ENCODE measurements around the gene ASCC1. TPM values are rescaled to one million over a fixed set of nuclear protein-coding genes. Genes with fewer than 3 reads are reported as not detected.
"Not testable (repeated sequence)": the region's sequence is repeated elsewhere in the genome, so short reads cannot be mapped to it uniquely, and the experiment has no call there.

The ASCC1 gene
- total RNA-seq, 1 experiment from 2014 or later = 34.9 TPM

GRCh38 chr10:72176701-72177100 is 39.4 kb downstream of the ASCC1 start:
- Histone ChIP-seq H3K36me3 (peaks cover 2% of the 10 kb centered on the region; the same call in 1 of the 2 replicates), H3K4me3 (no peak overlapping the region), H3K9me3 (replicated peaks) (no peaks in the 10 kb centered on the region), H3K4me1 (no peaks in the 10 kb centered on the region), H3K27ac (no peak overlapping the region), H3K27me3 (no peaks in the 10 kb centered on the region)
- DNase-seq = no peak

GRCh38 chr10:72175149-72175548 is 40.9 kb downstream of the ASCC1 start:
- Histone ChIP-seq H3K36me3 (0 out of 2 replicates have a peak, but pooled peaks cover 2% of the 10 kb centered on the region), H3K4me3 (no peak overlapping the region), H3K27ac (no peak overlapping the region), H3K9me3 (replicated peaks) (no peaks in the 10 kb centered on the region), H3K4me1 (no peaks in the 10 kb centered on the region), H3K27me3 (no peaks in the 10 kb centered on the region)
- DNase-seq = no peak

GRCh38 chr10:72174297-72174662 is 41.8 kb downstream of the ASCC1 start:
- Histone ChIP-seq H3K4me3 (no peak overlapping the region), H3K27ac (no peak overlapping the region), H3K36me3 (0 out of 2 replicates have a peak, but pooled peaks cover 2% of the 10 kb centered on the region), H3K9me3 (replicated peaks) (no peaks in the 10 kb centered on the region), H3K4me1 (no peaks in the 10 kb centered on the region), H3K27me3 (no peaks in the 10 kb centered on the region)
- DNase-seq = no peak

GRCh38 chr10:72173619-72174296 is 42.3 kb downstream of the ASCC1 start:
- H3K4me1 ChIP-seq = no peaks in the 10 kb centered on the region
- H3K27me3 ChIP-seq = no peaks in the 10 kb centered on the region
- DNase-seq = no peak
- no peak overlapping the region for H3K27ac ChIP-seq
- no peaks in the 10 kb centered on the region for H3K9me3 ChIP-seq (replicated peaks)
- no peaks in the 10 kb centered on the region for H3K36me3 ChIP-seq
- no peak overlapping the region for H3K4me3 ChIP-seq

GRCh38 chr10:72173262-72173618 is 42.8 kb downstream of the ASCC1 start:
- no peaks in the 10 kb centered on the region for H3K4me1 ChIP-seq
- H3K27ac ChIP-seq = no peak overlapping the region

GRCh38 chr10:72171175-72171630 is 44.9 kb downstream of the ASCC1 start:
- Histone ChIP-seq H3K4me1 (no peaks in the 10 kb centered on the region), H3K27ac (no peak overlapping the region), H3K27me3 (no peaks in the 10 kb centered on the region), H3K4me3 (no peak overlapping the region), H3K36me3 (no peaks in the 10 kb centered on the region), H3K9me3 (replicated peaks) (no peaks in the 10 kb centered on the region)
- no peak for DNase-seq

More at GRCh38 chr10:72173262-72173618, 42.8 kb downstream of the ASCC1 start:
- no peak for DNase-seq
- Histone ChIP-seq H3K4me3 (no peak overlapping the region), H3K27me3 (no peaks in the 10 kb centered on the region), H3K9me3 (replicated peaks) (no peaks in the 10 kb centered on the region), H3K36me3 (no peaks in the 10 kb centered on the region)

- H3K27me3 ChIP-seq = no peaks in the 10 kb centered on the region
- no peak overlapping the region for H3K27ac ChIP-seq
- H3K9me3 ChIP-seq (replicated peaks) = no peaks in the 10 kb centered on the region
- H3K36me3 ChIP-seq = no peaks in the 10 kb centered on the region
- no peaks in the 10 kb centered on the region for H3K4me1 ChIP-seq
- no peak for DNase-seq
- H3K4me3 ChIP-seq = no peak overlapping the region
These were observed 45.3 kb downstream of the ASCC1 start for GRCh38 chr10:72170733-72171132.

GRCh38 chr10:72170263-72170662 is 45.8 kb downstream of the ASCC1 start:
- Histone ChIP-seq H3K27ac (no peak overlapping the region), H3K36me3 (no peaks in the 10 kb centered on the region), H3K27me3 (no peaks in the 10 kb centered on the region), H3K4me3 (no peak overlapping the region), H3K9me3 (replicated peaks) (no peaks in the 10 kb centered on the region), H3K4me1 (no peaks in the 10 kb centered on the region)
- no peak for DNase-seq

- H3K9me3 ChIP-seq (replicated peaks) = no peaks in the 10 kb centered on the region
- no peaks in the 10 kb centered on the region for H3K36me3 ChIP-seq
- DNase-seq = no peak
- no peaks in the 10 kb centered on the region for H3K27me3 ChIP-seq
- no peak overlapping the region for H3K27ac ChIP-seq
- H3K4me3 ChIP-seq = no peak overlapping the region
- 0 out of 2 replicates have a peak, but pooled peaks cover 3% of the 10 kb centered on the region for H3K4me1 ChIP-seq
These were observed 49.0 kb downstream of the ASCC1 start for GRCh38 chr10:72167118-72167517.

GRCh38 chr10:72164617-72165016 is 51.5 kb downstream of the ASCC1 start:
- DNase-seq = no peak
- Histone ChIP-seq H3K4me3 (no peak overlapping the region), H3K27me3 (no peaks in the 10 kb centered on the region), H3K4me1 (0 out of 2 replicates have a peak, but pooled peaks cover 3% of the 10 kb centered on the region), H3K9me3 (replicated peaks) (no peaks in the 10 kb centered on the region), H3K36me3 (no peaks in the 10 kb centered on the region; the same call in 1 of the 2 replicates), H3K27ac (no peak overlapping the region)

- no peaks in the 10 kb centered on the region for H3K27me3 ChIP-seq
- H3K36me3 ChIP-seq = no peaks in the 10 kb centered on the region; the same call in 1 of the 2 replicates
- H3K27ac ChIP-seq = no peak overlapping the region
- DNase-seq = no peak
- no peak overlapping the region for H3K4me3 ChIP-seq
- H3K9me3 ChIP-seq (replicated peaks) = no peaks in the 10 kb centered on the region
- 0 out of 2 replicates have a peak, but pooled peaks cover 3% of the 10 kb centered on the region for H3K4me1 ChIP-seq
These were observed 53.1 kb downstream of the ASCC1 start for GRCh38 chr10:72162978-72163377.

GRCh38 chr10:72158176-72158575 is 57.9 kb downstream of the ASCC1 start:
- H3K4me3 ChIP-seq = no peak overlapping the region
- no peaks in the 10 kb centered on the region; the same call in 1 of the 2 replicates for H3K36me3 ChIP-seq
- DNase-seq = no peak
- no peaks in the 10 kb centered on the region for H3K4me1 ChIP-seq
- no peaks in the 10 kb centered on the region for H3K9me3 ChIP-seq (replicated peaks)
- no peak overlapping the region for H3K27ac ChIP-seq
- no peaks in the 10 kb centered on the region for H3K27me3 ChIP-seq

GRCh38 chr10:72156223-72156622 is 59.9 kb downstream of the ASCC1 start:
- Histone ChIP-seq H3K4me3 (no peak overlapping the region), H3K27me3 (no peaks in the 10 kb centered on the region), H3K4me1 (no peaks in the 10 kb centered on the region), H3K27ac (no peak overlapping the region), H3K36me3 (no peaks in the 10 kb centered on the region; the same call in 1 of the 2 replicates), H3K9me3 (replicated peaks) (no peaks in the 10 kb centered on the region)
- no peak for DNase-seq

- Histone ChIP-seq H3K9me3 (replicated peaks) (no peaks in the 10 kb centered on the region), H3K4me1 (no peaks in the 10 kb centered on the region), H3K27me3 (no peaks in the 10 kb centered on the region), H3K27ac (no peak overlapping the region), H3K4me3 (no peak overlapping the region), H3K36me3 (no peaks in the 10 kb centered on the region; the same call in 1 of the 2 replicates)
- DNase-seq = no peak
These were observed 63.8 kb downstream of the ASCC1 start for GRCh38 chr10:72152286-72152685.

GRCh38 chr10:72150746-72151478 is 65.2 kb downstream of the ASCC1 start:
- not testable (repeated sequence) for H3K27ac ChIP-seq; H3K9me3 ChIP-seq (replicated peaks); H3K4me1 ChIP-seq; H3K4me3 ChIP-seq; H3K27me3 ChIP-seq; DNase-seq; H3K36me3 ChIP-seq

GRCh38 chr10:72147324-72147584 is 68.8 kb downstream of the ASCC1 start:
- H3K27me3 ChIP-seq, H3K27ac ChIP-seq, DNase-seq: not testable (repeated sequence)

More at GRCh38 chr10:72147324-72147584, 68.8 kb downstream of the ASCC1 start:
- not testable (repeated sequence) for H3K9me3 ChIP-seq (replicated peaks); H3K36me3 ChIP-seq; H3K4me3 ChIP-seq; H3K4me1 ChIP-seq

All from SJCRH30 (cell line).